Right renal pelvis (tissue), 4 donors: ENCODE data around the gene ANKS1B. TPM values are rescaled to one million over a fixed set of nuclear protein-coding genes. Genes with fewer than 3 reads are reported as not detected.
"Not testable (repeated sequence)": the region's sequence is repeated elsewhere in the genome, so short reads cannot be mapped to it uniquely, and the experiment has no call there.

Source experiments
- DNase-seq, 4 donors: peaks; one replicate each; pipeline ENCODE4 v3.0.0-alpha.2; 2013; ENCODE audit warnings: low read depth in 4 of 4, low spot score in 3 of 4, missing footprints in 1 of 4
- polyA plus RNA-seq, 4 donors: library from polyadenylated mRNA; unstranded; fragments of 120-200 nt; gene quantifications; one replicate each; pipeline ENCODE4 v1.2.1, GENCODE V29; 2013; ENCODE audit not compliant: insufficient read length in 4 of 4

ANKS1B gene
- polyA plus RNA-seq, 4 donors, result 3.1 to 3.9 (median 3.7) TPM

DNA sequence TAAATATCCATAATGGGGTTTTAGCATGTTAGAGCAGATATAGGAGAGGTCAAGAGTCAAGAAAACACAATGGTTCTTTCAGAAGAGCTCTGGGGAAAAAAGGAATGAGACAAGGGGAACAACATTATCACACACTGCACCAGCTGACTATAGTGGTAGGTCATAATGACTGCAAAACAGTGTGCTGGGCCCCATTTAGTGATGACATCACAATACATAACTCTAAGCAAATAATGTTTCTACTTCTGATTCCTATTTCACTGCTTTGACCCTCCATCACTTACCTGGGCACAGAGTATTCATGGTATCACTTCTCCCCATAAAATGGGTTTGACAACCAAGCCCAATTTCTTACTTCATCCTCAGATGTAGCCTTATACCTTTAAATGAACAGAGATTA is 275.1 kb downstream of the ANKS1B start:
- DNase-seq, result no peak

DNA sequence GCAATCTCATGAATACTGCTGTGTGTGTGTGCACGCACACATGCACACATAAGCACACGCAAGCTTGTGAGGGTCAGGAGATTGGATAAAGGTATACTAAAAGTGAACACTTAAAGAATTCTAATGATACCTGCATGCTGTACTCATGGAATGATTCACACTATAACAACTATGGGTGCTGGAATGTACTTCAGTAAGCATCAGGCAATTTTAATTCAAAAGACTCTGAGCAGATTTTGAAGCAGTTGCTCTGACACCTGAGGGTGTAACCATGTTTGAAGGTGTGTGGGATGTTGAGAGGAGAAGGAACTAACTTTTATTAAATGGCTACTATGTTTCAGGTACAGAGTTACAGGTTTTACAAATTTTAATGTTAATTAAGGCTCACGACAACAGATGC is 275.6 kb downstream of the ANKS1B start:
- DNase-seq, result no peak

DNA sequence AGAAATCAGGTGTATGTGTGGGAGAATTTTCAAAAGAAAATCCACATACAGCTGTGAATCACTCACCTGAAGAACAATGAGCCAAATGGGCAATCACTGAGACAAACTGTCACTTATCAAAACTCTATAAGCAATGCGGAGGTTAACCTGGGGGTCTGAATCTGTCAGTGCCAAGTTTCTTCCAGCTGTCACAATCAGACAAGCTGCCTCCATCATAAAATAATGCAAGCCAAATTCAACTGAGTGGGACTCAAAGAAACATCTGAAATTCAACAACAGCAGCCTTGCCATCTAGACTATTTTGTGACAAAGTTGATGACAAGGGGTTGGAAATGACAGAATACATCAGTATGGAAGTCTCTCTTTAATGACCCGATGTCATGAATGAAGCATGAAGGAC is 276.9 kb downstream of the ANKS1B start:
- no peak for DNase-seq

DNA sequence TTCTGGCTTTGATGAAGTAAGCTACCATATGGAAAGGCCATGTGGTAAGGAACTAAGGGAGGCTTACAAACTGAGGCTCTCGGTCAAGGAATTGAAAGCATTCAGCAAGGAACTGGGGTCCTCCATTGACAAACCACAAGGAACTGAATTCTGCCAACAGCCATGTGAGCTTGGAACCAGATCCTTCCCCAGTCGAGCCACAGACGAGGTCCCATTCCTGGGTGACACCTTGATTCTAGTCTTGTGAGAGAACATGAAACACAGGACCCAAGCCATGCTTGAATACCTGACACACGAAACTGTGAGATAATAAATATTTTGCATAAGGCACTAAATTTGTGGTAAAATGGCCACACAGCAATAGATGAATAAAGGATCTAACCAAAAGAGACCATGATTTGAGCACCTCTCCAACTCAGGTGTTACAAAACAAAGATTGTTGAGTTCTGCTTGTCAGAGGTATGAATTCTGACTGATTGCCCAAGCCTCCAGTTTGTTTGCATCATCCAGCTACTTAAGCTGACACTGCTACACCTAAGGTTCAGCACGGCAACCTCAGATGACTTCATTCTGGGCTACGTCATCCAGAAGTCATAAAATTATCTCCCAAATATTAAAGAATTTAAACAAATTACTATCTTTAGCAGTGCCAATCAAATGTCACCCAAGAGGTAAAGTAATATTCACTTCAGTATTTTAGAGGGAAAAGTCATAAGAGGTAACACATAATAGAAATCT is 277.8 kb downstream of the ANKS1B start:
- DNase-seq, result no peak

GRCh38 chr12:99704458-99704857 is 280.3 kb downstream of the ANKS1B start:
- no peak for DNase-seq

DNA sequence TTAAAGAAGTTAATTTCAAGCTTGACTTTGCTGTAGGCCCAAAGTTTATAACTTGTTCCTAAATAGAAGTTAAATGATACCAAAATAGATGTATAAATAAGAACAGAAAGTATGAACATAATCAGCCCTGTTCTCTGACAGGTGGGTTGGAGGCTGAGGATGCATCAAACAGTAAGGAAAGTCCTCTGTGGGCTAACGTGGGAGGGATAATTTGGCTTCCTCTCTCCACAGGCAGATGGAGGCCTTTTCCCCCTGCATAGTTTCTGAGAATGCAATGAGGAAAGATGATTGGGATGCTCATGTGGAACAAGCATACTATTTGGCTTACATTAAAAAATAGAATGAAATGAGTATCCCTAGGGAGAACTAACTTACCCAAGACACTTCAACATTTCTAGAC is 280.7 kb downstream of the ANKS1B start:
- no peak for DNase-seq

- DNase-seq, result no peak
Measured at GRCh38 chr12:99700032-99700431, 284.7 kb downstream of the ANKS1B start.

DNA sequence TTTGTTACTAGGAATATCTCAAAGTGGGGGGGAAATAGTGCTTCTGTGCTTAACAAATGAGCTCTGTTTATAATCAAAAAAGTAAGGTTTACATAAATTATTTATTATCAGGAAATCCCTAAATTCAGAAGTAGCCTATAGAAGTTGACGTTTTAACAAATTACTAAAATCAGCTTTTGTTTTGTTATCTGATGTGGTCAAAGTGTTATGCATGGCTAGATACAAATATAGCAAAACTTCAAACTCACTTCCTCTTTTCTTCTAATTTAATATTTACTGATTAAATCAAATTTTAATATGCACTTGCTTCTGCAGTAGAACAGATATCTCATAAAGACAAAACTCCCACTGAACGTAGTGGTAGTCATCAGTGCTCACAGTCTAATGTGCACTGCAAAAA is 289.7 kb downstream of the ANKS1B start:
- DNase-seq, result no peak

DNA sequence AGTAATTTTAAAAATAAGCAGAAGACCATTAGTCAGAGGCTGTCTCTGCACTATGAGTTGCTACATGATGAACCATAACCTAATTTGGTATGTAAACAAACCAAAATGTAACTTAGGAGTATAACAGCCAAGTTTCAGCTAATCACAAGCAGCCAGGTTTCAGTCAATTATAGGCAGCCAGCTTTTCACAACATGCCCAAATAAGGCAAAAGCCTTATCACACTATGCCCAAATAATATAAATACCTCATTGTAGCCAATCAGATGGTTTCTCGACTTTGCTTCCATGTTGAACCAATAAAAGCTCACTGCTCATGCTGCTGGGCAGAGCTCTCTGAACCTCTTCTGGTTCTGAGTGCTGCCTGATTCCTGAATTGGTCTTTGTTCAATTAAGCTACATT is 298.6 kb downstream of the ANKS1B start:
- no peak for DNase-seq

- no peak for DNase-seq
Measured at GRCh38 chr12:99680276-99680675, 304.5 kb downstream of the ANKS1B start.

- DNase-seq, result no peak
Measured at GRCh38 chr12:99670635-99671034, 314.1 kb downstream of the ANKS1B start.

DNA sequence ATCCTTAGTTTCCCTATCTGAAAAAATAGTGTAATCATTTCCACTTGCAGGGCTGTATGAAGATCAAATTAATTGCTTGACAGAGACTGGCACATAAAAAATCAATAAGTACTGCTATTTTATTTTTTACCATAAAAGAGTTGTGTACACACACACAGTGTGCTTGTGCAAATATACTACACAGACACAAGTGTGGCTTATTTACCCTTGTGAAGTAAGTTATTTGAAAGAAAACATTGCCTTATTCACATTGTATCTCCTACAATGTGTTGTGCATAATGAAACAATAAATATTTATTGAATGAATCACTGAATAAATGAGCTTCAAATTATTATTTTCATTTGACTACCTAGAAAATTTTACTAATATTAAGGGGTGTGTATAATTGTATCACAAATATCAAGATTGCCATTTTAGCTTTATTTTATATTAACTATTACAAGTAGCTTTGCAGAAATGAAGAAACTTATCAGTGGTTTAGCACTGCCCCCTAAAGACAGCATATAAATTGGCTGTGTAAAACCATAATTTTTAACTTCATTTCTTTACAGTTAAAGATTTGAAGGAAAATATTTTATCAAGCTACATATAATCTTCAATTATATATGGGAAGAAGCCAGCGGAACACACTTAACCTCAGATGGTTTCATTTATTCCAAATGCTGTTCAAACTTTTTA is 325.9 kb downstream of the ANKS1B start:
- peak in 1 of 4 donors; percentile 1 for DNase-seq

GRCh38 chr12:99649551-99649950 is 335.2 kb downstream of the ANKS1B start:
- no peak for DNase-seq

DNA sequence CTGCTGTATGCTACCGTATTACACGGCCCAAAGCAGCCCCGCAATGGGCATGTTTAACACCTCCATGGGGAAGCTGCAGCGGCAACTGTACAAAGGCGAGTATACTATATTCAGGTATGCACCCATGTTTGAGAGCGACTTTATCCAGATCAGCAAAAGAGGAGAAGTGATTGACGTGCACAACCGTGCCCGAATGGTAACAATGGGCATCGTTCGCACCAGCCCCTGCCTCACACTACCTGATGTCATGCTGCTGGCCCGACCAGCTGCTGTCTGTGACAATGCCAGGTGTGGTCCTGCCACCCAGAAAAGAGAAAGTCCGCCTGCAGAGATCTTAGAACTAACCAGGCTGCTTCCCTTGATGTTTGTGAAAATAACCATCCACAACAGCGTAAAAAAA is 336.6 kb downstream of the ANKS1B start:
- no peak for DNase-seq

DNA sequence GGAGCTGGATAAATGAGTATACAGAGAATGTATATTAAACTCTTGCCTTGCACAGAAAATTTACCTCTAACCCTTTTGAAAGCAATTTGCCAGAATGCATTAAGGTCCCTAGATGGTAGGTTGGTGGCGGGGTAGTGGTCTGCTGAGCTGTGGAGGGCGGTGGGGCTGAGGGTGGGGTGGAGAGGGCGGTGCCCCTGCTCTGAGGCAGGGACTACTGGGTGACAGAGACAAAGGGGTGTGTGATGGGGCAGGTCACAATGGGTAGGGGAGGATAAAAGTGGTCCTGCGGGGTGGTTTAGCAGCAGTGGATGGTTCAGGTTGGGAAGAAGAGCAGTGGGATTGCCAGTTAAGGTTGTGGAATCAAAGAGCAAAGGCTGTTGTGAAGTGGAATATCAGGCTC is 337.3 kb downstream of the ANKS1B start, which contains the start of gene GARIN6:
GARIN6 (plus strand) TSS at position 301 of the 400 bp plus-strand sequence. CDS start 422 bp downstream, outside the sequence.
- DNase-seq, result no peak

DNA sequence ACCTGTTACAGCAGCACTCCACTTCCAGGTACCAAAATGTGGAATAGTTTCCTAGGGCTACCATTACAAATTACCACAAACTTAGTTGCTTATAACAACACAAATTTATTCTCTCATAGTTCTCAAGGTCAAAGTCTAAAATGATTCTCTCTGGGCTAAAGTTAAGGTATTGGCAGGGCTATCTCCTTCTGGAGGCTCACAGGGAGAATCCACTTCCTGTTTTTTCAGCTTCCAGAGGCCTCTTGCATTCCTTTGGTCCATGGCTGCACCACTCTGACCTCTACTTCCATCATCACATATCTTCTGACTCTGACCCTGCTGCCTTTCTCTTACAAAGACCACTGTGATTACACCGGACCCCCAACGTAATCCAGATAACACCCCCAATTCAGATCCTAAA is 340.1 kb downstream of the ANKS1B start:
- DNase-seq, result no peak

DNA sequence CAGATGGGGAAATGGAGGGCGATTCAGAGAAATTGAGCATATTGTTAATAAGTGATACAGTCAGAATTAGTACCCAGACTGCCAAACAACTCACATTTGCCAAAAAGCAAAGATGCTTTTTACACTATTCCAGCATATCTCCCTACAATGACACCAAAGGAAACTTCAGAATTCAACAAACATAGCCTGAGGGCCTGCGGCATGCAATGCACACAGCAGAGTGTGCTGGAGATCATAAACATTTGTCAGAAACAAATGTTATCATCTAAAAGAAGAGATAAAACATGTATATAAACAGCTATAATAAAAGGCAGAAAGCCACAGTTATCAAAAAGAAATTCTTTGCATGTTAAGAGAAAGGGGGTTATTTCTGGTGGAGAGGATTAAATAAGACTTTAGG is 357.3 kb downstream of the ANKS1B start:
- DNase-seq, result no peak

- DNase-seq, result not testable (repeated sequence)
Measured at GRCh38 chr12:99624591-99624990, 360.1 kb downstream of the ANKS1B start.

DNA sequence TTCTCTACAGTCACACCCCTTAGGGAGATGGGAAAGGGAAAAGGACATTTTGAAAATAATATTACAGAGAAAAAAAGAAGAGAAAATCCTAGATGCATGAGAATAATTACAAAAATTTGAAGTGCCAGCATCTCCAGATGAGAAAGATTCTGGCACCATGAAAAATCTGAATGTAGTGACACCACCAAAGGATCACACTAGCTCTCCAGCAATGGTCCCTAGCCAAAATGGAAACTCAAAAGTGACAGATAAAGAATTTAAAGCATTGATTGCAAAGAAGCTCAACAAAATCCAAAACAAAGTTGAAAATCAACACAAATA is 364.6 kb downstream of the ANKS1B start:
- DNase-seq, result no peak

DNA sequence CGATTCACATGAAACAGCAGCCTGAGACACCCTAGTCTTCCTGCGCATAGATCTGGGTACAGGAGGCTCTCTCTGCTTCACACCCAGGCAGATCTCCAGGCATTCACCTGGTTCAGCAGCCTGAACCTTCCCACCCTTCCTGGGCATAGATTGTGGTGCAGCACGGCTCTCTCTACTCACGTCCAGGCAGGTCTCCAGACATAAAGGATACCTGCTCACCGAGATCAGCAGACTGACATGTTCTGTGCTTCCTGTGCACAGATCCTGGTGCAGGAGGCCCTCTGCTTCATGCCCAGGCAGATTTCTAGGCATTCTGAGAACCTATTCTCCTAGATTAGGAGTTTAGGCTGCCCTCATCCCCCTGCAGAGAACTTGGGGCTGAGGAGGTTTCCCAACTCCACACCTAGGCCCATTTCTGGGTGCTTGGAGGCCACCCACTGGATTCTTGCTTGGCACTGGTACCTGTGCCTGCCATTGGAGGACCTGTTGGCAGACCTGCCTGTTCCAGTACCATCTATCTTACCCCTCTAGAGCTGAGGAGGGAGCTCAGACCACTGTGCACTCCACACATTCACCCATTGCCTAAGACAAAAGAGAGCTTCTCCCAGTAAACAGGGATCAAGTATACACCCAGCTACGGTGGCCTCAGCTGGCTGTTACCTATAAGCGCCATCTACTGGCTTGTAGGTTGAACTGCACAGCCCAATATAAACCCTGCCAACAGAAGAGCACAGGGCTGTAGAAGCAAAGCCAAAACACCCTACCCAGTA is 365.2 kb downstream of the ANKS1B start:
- no peak for DNase-seq

DNA sequence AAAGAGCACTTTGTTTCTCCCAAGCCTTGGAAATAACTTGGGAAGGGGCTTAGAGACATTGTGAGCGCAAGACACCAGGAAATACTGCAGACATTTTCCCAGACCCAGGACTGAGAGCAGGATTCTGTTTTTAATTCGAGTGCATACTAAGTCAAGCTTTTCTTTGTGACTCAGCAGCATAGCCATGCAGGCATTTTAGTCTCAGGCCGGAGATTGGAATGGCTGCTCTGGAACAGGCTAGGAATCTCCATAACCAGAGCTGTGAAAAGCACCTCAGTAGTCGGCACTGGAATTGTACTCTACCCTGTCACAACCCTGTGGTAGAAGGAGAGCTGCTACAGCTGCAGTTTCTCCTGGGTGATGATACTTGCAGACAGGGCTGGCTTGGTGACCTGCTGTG is 366.1 kb downstream of the ANKS1B start:
- DNase-seq, result no peak

DNA sequence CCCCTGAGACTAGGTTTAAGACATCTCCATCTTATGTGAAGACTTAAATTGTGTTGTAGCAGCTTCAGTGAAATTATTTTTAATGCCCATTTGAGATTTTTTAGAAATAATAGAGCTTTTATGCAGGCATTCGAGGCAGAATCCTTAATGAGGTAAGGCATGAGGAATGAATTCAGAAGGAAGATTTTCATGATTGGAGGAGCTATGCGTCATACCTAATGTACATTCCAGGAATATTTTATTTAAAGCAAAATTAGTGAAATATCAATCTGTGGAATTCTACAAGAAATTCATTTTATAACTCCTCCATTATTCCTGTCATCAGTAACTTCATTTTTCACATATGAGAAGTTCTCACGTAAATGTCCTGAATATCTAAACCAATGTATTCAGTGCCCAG is 373.1 kb downstream of the ANKS1B start:
- DNase-seq, result no peak
